Stimulated activated CD4-positive, alpha-beta T cell treated with anti-CD3 and anti-CD28 coated beads, TNF-alpha, amount 100 ng/mL, for 48 hours (primary cell): ENCODE results near the gene AGXT.

Experiments used
- DNase-seq, 3 donors: peaks; one replicate each; pipeline ENCODE4 v3.0.0-alpha.2; 2020; ENCODE audit warnings: low read depth in 3 of 3

AGXT gene

DNA sequence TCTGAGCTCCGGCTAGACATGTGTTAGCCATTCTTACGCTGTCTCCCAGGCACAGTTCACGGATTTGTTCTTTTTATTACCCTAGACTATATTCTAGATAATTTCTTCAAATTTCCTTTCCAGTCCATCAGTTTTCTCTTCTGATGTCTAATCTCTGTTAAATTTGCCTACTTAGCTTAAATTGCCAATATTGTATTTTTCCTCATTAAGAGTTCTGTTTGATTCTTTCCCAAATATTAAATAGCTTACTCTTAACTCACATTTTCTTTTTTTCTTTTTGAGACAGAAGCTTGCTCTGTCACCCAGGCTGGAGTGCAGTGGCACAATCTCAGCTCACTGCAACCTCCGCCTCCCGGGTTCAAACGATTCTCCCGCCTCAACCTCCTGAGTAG lies 58.8 kb downstream of the AGXT start:
- no peak for DNase-seq

DNA sequence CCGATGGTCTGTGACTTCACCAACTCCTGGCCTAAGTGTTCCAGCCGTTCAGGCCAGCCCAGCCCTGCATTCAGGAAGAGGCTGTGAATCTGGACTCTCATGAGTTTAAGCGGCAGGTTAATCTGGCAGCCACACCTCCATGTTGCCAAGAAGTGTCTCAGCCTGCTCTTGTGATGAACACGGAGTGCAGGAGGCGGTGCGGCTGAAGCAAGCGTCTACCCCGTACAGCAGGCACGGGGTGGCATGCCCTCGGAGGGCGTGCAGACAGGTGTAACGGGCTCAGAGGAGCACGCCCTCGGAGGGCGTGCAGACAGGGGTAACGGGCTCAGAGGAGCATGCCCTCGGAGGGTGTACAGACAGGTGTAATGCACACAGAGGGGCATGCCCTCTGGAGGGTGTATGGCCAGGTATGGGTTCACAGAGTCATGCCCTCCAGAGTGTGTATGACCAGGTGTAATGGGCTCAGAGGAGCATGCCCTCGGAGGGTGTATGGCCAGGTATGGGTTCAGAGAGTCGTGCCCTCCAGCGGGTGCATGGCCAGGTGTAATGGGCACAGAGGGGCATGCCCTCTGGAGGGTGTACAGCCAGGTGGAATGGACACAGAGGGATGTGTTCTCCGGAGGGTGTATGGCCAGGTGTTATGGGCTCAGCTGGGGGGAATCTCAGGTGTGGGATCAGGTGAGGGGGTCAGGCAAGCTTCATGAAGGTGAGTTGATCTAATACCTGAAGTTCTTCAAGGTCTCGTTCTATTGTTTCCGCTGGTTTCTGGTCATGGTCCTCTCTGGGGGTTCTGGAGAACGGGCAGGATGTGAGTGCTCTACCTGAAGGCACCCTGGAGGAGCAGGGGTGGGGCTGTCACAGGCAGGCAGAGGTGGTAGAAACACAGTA lies 60.1 kb downstream of the AGXT start:
- no peak for DNase-seq

DNA sequence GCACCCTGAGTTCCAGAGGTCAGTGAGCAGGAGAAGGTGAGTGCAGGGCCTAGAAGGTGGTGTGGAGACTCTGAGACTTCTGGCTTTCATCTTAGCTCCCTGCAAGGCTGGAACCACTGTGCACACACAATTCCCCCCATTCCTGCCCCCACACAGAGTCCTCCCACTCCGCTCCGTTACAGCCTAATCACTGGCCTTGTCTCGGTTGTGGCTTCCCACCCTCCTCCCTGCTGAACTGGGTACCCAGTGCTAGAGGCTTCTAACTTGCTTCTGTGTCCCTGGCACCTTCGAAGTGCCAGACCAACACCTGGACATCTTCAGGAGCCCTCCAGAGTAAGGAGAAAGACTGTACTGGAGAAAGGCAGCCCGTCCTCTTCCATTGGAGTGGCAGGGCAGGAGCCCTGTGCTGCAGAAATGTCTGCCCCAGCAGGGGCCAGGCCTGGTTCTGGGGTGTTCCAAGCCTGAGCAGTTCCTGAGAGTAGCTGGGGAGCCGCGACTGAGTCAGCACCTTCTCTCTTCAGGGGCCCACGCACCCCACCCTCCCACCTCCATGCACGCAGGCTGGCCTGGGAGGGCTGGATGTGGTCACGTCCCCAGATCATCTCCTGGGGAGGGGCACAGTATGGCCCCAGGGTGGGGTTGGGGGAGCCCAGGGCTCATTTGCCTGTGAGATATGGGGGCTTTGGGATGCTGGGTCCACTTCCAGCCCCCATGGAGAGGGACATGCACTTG lies 60.9 kb downstream of the AGXT start:
- no peak for DNase-seq
